Liver (tissue), 3 donors: ENCODE results near the gene GGT6.

ENCODE experiments used
- HNF4A ChIP-seq, 2 donors: conservative IDR thresholded peaks; 2 replicates each; pipeline ENCODE4 v1.6.1; 2016; ENCODE audit warnings: antibody characterized with exemption in 2 of 2, mild to moderate bottlenecking in 2 of 2
- HNF4G ChIP-seq: IDR thresholded peaks from 2 replicates; pipeline ENCODE4 v1.6.1; 2016; ENCODE audit warnings: antibody characterized with exemption
- JUND ChIP-seq, 2 donors: IDR thresholded peaks; 2 replicates each; pipeline ENCODE4 v1.6.1; 2016; ENCODE audit warnings: antibody characterized with exemption in 2 of 2
- MAX ChIP-seq: IDR thresholded peaks from 2 replicates; pipeline ENCODE4 v1.6.1; 2016; ENCODE audit warnings: antibody characterized with exemption
- RAD21 ChIP-seq, 2 donors: IDR thresholded peaks; 2 replicates each; pipeline ENCODE4 v1.6.1; 2016; ENCODE audit warnings: antibody characterized with exemption in 2 of 2, mild to moderate bottlenecking in 2 of 2
- REST ChIP-seq: IDR thresholded peaks from 2 replicates; pipeline ENCODE4 v1.6.1; 2016; ENCODE audit warnings: antibody characterized with exemption, mild to moderate bottlenecking
- TAF1 ChIP-seq: conservative IDR thresholded peaks from 2 replicates; pipeline ENCODE4 v1.6.1; 2016; ENCODE audit warnings: antibody characterized with exemption, mild to moderate bottlenecking
- YY1 ChIP-seq: IDR thresholded peaks from 2 replicates; pipeline ENCODE4 v1.6.1; 2016; ENCODE audit warnings: antibody characterized with exemption, mild to moderate bottlenecking
- TF ChIP-seq, protein P1 (sequence below): IDR thresholded peaks from 2 replicates; pipeline ENCODE4 v1.6.1; 2016; ENCODE audit warnings: antibody characterized with exemption
- TF ChIP-seq, protein P2 (sequence below): fragments of 150-350 bp; IDR thresholded peaks from 2 replicates; pipeline ENCODE4 v1.5.1; 2017; ENCODE audit warnings: improper control_type of control experiment, low read depth, low read length; ENCODE audit not compliant: missing input control
- TF ChIP-seq, protein P3 (sequence below): IDR thresholded peaks from 2 replicates; pipeline ENCODE4 v1.6.1; 2016; ENCODE audit warnings: antibody characterized with exemption
- donor health status: healthy.
- donor health status: healthy.

GRCh38 chr17:4511199-4511932 is 49.0 kb downstream of the GGT6 start:
- TF ChIP-seq, protein P1, sequence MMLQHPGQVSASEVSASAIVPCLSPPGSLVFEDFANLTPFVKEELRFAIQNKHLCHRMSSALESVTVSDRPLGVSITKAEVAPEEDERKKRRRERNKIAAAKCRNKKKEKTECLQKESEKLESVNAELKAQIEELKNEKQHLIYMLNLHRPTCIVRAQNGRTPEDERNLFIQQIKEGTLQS = no peak
- TF ChIP-seq, protein P2, sequence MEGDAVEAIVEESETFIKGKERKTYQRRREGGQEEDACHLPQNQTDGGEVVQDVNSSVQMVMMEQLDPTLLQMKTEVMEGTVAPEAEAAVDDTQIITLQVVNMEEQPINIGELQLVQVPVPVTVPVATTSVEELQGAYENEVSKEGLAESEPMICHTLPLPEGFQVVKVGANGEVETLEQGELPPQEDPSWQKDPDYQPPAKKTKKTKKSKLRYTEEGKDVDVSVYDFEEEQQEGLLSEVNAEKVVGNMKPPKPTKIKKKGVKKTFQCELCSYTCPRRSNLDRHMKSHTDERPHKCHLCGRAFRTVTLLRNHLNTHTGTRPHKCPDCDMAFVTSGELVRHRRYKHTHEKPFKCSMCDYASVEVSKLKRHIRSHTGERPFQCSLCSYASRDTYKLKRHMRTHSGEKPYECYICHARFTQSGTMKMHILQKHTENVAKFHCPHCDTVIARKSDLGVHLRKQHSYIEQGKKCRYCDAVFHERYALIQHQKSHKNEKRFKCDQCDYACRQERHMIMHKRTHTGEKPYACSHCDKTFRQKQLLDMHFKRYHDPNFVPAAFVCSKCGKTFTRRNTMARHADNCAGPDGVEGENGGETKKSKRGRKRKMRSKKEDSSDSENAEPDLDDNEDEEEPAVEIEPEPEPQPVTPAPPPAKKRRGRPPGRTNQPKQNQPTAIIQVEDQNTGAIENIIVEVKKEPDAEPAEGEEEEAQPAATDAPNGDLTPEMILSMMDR = no peak
- no peak for TF ChIP-seq YY1
- TF ChIP-seq TAF1 = no peak
- TF ChIP-seq, protein P3, sequence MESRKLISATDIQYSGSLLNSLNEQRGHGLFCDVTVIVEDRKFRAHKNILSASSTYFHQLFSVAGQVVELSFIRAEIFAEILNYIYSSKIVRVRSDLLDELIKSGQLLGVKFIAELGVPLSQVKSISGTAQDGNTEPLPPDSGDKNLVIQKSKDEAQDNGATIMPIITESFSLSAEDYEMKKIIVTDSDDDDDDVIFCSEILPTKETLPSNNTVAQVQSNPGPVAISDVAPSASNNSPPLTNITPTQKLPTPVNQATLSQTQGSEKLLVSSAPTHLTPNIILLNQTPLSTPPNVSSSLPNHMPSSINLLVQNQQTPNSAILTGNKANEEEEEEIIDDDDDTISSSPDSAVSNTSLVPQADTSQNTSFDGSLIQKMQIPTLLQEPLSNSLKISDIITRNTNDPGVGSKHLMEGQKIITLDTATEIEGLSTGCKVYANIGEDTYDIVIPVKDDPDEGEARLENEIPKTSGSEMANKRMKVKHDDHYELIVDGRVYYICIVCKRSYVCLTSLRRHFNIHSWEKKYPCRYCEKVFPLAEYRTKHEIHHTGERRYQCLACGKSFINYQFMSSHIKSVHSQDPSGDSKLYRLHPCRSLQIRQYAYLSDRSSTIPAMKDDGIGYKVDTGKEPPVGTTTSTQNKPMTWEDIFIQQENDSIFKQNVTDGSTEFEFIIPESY = no peak
- no peak for TF ChIP-seq REST
- no peak for TF ChIP-seq MAX
- TF ChIP-seq JUND (IDR thresholded peaks at IDR 0.05) = no peak
- TF ChIP-seq RAD21 (IDR thresholded peaks at IDR 0.05) = no peak
- TF ChIP-seq HNF4G = no peak
- no peak for TF ChIP-seq HNF4A (conservative IDR thresholded peaks at IDR 0.05)
